GM19023 (cell line): Measurements from ENCODE around the gene XRCC3.
"Not testable (repeated sequence)": the region's sequence is repeated elsewhere in the genome, so short reads cannot be mapped to it uniquely, and the experiment has no call there.

Experiments used
- ATAC-seq: cut with Tn5 transposase; IDR thresholded peaks from one replicate; pipeline ENCODE4 v1.9.1; 2021; ENCODE audit warnings: mild to moderate bottlenecking, moderate library complexity; ENCODE audit not compliant: unreplicated experiment

XRCC3 gene

DNA sequence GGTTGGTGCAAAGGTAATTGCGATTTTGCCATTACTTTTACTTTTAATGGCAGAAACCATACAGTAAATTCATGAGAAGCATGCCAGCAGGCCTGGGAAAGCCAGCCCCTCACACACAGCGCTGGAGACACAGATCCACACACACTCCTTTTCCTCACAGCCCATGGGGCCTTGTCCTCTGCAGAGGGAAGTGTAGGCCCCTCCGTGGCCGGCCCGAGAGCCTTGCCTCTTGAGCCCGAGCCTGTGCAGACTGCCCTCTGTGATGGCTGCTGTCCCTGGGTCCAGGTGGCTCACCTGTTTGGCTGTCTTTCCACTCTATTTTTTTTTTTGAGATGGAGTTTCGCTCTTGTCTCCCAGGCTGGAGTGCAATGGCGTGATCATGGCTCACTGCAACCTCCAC is 39.3 kb downstream of the XRCC3 start:
- no peak for ATAC-seq

DNA sequence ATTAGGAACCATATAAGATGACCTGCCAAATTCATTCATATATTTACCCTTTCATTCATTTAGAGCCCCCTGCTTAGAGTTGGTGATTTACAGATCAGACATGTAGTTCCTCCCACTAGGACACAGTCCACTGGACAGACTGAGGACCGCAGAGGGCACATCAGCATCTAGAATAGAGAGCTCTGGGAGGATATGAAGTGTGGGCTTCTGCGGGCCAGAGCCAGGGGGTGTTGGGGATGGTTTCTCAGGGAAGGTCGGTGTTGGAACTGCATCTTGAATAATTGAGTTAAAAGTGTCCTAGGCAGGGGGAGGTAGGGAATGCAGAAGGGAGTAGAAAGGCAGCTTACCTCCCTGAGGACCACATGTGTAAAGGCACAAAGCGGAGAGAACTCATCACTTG is 43.3 kb downstream of the XRCC3 start:
- ATAC-seq, result no peak

DNA sequence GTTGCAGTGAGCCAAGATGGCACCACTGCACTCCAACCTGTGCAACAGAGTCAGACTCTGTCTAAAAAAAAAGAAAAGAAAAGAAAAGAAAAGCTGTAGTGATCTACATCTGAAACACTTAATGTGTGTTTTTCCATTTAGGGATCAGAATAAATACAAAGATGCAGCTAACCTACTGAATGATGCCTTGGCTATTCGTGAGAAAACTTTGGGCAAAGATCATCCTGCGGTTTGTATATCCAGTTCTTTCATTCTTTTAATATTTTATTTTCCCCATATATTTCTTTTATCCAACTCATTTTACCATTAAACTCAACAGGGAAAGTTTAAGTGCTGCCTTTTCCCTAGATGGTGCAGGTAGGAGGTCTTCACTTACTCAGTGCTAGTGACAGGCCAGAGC is 45.9 kb downstream of the XRCC3 start:
- no peak for ATAC-seq

DNA sequence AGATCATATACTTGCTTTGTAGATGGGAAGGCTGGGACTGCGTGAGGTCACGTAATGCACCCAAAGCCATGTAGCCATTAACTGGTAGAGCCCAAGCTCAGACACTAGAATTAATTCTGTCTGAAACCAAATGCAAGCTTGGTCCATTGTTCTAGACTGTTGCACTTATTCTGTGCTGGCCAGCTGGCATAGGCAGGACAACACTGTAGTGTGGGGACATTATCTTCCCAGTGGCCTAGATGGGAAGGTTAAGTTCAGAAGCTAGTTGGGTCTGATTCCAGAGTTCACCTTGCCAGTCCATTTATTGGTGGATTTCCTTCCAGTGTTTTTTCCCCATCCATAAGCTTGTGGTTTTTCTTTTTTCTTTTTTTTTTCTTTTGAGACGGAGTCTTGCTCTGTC is 47.1 kb downstream of the XRCC3 start:
- ATAC-seq, result no peak

DNA sequence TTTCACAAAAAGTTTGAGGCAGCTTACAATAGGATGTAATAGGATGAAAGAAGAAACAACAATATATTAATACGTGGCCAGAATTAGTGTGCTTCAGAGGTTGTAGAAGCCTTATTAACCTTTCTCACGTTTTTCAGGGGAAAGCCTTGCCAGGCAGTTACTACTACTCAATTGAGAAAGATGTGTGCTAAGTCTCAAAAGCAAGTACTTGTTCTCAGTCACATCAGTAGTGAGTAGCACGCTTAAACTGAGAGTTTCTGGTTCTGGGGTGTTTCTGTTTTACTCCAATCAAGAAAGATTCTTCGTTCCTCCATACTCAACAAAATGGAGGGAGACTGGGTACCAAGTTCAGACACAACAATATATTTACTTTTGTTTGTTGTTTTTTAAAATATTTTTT is 47.6 kb downstream of the XRCC3 start:
- ATAC-seq, result no peak

DNA sequence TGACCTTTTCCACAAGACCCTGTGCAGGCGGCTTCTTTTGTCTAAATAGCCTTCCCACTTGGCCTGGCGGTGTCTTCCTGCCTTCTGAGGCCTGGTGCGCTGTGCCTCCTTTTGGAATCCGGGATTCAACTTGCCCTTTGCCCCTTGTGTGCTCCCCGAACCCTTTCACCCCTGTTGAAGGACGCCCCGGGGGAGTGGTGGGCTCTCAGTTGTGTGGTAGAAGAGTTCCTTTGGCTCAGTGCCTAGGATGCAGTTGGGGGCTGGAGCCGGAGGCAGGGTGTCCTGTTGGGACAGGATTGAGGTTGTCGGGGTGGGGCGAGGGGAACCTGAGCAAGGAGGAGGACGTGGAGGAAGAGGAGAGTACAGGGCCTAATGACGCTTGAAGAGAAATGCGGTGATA is 51.7 kb downstream of the XRCC3 start:
- ATAC-seq, result no peak

DNA sequence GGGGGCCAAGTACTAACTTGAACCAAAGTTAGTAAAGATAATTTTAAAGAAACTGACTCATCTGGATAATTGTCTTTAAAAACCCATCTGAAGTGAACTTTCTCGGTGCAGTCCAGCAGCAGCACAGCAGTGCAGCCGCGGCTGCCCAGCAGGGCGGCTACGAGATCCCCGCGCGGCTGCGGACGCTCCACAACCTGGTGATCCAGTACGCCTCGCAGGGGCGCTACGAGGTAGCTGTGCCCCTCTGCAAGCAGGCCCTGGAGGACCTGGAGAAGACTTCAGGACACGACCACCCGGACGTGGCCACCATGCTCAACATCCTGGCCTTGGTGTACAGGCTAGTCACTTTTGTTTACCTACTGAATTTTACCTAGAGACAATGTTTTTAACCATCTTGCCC is 52.7 kb downstream of the XRCC3 start:
- no peak for ATAC-seq

DNA sequence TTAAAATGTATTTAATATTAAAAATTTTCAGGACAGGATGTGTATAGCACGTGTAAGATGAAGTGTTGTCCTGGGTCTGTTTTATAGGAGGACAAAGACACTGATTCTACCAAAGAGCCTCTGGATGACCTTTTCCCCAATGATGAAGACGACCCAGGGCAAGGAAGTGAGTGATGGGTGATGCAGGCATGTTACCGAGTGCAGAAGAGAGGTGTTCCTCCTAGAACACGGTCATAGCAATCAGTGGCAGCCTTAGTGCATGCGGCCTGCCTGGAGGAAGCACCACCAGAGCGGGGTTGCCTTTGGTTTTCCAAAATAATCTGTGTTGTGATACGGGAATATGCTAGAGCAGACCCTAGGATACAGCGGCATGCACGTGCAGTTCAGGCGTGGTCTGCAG is 53.2 kb downstream of the XRCC3 start:
- no peak for ATAC-seq

DNA sequence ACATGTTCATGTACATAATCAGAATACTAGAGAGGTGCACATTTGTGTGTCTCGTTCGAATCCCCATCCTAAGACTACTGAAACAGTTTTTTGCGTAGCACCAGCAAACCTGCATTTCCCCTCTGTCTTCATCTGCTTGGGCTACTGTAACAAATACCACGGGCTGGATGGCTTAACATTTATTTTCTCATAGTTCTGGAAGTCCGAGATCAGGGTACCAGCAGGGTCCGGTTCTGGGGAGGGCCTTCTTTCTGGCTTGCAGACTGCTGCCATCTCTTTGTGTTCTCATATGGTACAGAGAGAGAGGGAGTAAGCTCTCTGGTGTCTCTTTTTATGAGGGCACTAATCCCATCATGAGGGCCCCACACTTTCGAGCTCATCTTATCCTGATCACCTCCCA is 55.6 kb downstream of the XRCC3 start:
- no peak for ATAC-seq

DNA sequence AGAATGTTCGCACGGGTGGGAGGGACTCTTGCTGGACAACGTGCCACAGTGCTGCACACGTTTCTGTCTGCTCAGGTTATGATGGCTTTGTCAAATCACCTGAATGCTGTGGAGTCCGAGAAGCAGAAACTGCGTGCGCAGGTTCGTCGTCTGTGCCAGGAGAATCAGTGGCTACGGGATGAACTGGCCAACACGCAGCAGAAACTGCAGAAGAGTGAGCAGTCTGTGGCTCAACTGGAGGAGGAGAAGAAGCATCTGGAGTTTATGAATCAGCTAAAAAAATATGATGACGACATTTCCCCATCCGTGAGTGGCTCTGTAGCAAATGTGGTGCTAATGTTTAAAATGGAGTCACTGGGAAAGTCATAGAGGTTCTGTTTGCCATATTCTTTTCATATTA is 57.8 kb downstream of the XRCC3 start:
- ATAC-seq, result no peak

DNA sequence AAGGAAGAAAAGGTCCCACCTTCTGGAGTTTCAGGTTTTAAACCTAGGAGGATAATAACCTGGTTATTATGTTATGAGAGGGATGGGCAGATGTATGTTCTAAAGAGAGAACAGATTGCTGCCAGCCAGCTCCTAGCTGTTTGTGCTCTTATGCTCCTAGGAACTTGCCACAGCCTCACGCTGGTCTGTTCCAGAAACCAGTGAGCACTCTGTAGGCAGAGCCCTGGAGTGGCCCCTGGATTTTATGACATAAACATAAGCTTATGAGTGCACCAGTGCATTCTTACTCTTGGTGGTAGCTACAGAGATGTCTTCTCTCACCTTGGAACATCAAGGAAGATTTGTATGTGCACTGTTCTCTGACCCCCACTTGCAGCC is 58.5 kb downstream of the XRCC3 start:
- no peak for ATAC-seq

DNA sequence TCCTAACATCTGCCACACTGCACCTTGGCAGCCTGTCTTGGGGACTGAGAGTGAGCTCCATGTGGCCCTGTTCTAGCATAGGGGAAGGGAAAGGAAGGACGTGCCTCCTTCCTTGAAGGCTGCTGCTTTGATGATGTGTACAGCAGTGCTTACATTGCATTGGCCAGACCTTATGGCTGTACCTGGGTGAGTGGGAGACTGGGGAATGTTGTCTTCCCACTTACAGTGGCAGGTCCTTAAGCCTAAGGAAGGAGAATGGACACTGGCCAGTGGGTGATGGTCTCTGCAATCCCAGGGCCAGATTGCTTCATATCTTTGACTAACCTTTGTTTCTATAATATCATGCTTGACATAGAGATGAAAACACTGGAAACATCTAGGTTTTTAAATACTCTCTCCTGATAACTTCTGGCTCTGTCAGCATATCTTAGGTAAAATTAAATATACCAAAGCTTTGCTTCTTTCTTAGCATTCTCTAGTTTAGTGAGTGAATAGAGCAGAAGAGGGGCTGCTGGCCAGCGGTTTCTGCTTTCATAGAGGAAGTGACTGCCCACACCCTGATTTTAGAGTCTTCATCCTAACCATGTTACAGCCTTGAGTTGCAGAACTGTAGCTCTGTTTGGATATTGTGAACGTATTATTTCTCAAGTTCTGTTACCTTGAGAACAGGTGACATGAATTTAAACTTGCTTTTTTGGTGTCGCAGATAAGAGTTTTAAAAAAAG is 59.1 kb downstream of the XRCC3 start:
- ATAC-seq, result no peak

DNA sequence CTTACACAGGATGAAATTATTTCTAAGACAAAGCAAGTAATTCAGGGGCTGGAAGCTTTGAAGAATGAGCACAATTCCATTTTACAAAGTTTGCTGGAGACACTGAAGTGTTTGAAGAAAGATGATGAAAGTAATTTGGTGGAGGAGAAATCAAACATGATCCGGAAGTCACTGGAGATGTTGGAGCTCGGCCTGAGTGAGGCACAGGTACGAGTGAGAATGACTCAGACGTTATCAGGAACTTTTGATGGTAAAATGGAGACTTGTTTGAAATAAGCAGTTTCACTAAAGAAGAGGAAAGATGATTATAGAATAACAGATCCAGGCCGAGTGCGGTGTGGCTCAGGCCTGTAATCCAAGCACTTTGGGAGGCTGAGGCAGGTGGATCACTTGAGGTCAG is 60.6 kb downstream of the XRCC3 start:
- no peak for ATAC-seq

DNA sequence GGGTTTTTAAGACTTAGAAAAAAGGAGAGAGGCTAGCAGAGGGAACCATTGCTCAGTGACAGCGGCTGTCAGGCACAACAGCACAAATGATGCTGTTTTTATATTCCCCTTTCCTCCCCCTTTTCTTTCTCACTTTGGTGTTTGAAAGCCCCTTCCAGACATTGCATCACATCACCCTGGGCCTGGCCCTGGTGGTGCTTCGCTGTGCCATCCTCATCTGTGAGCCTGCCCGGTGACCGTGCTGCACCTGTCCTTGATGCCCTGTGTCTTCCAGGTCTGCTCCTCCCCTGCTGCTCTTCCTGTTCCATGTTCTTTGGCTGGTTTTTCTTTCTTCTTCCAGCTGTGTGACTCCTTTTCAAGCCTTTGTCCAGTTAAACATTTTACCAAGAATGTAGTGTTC is 61.4 kb downstream of the XRCC3 start:
- no peak for ATAC-seq

DNA sequence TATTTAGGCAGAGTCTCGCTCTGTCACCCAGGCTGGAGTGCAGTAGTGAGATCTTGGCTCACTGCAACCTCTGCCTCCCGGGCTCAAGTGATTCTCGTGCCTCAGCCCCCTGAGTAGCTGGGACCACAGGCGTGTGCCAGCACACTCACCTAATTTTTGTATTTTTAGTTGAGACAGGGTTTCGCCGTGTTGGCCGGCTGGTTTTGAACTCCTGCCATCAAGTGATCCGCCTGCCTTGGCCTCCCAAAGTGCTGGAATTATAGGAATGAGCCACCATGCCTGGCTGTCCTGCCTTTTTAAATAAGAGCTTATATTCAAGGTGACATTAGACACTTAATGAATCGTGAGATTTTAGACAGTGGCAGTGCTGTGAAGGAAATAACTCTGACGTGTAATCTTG is 61.9 kb downstream of the XRCC3 start:
- ATAC-seq, result not testable (repeated sequence)

DNA sequence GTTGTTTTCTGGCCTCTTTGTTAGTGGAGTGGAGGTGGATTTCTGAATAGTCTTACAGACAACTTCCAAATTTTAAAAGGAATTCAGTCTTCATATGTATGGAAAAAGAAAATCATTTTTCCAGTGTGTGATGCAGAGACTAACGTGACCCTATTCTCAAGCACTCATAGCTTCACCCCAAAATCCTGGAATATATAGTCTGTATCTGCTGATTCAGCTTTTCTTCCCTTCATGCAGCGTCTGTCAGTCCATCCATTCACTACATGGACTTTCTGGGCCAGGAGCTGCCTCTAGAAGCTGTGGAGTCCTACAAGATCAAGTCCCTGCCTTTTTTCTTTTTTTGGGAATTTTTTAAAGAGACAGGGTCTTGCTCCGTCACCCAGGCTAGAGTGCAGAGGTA is 62.4 kb downstream of the XRCC3 start:
- ATAC-seq, result no peak

DNA sequence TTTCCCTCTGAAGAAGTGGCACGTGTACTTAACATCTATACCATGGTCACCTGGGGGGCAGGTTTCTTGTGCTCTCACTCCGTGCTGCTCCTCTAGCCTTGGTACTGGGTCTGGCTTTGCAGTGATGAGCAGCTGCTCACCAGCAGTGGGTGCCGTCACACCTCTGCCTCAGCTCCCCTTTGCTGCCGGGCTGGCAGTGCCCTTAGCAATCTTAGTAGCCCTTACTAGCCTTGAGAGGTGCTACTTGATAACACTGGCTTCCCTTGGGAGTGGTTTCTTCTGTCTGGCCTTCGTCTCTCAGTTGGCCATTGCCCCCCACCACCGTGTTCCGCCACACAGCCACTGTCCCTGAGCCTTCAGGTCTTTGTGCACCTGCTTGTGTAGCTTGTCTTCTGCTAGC is 63.7 kb downstream of the XRCC3 start:
- no peak for ATAC-seq

DNA sequence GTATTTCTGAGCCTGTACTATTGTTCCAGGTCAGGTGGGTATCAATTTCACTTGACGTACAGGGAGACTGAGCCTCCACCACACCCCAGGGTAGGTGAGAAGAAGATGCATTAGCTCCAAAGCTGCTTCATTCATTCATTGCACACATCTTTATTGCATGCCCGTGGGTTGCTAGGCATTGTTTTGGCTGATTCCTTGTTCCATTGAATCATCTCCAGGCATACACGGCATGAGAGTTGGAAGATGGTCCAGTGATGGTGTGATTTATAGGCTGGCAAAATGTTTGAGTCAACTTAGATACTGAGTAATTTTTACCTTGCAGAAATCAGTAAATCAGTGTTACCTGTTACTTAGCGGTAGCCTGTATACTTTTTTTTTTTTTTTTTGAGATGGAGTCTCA is 65.0 kb downstream of the XRCC3 start:
- ATAC-seq, result no peak

DNA sequence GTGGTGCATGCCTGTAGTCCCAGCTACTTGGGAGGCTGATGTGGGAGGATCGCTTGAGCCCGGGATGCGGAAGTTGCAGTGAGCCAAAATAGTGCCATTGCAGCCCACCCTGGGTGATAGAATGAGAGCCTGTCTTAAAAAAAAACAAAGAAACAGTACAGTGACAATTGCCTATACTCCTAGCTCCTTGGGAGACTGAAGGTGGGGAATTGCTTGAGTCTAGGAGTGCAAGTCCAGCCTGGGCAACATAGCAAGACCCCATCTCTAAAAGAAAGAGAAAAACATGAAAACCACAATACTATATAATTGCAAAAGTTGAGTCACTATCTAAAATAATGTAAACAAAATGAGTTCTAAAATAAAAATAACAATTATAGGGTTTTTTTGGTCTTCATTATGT is 66.2 kb downstream of the XRCC3 start:
- no peak for ATAC-seq
